K562 (cell line): ENCODE data around the gene ATP6V0A4. TPM values are rescaled to one million over a fixed set of nuclear protein-coding genes. Genes with fewer than 3 reads are reported as not detected.

Experiments used
- CXXC5 ChIP-seq: fragments of 250-450 bp; sonication (Bioruptor Pico); IDR thresholded peaks from 2 replicates; pipeline ENCODE4 v1.8.0; 2022; ENCODE audit warnings: inconsistent platforms, mild to moderate bottlenecking, moderate library complexity
- FOXJ2 ChIP-seq: fragments of 200-800 bp; sonication (Bioruptor generic); IDR thresholded peaks from 2 replicates; pipeline ENCODE4 v1.6.1; 2016; ENCODE audit warnings: missing genetic modification characterization, missing compliant biosample characterization
- FOXK2 ChIP-seq, 2 experiments: fragments of 450-650 bp; IDR thresholded peaks in 1 of 2; conservative IDR thresholded peaks in 1 of 2; 2 replicates each; pipeline ENCODE4 v1.6.1; 2016; ENCODE audit warnings: low read depth in 2 of 2, mild to moderate bottlenecking in 1 of 2
- MAZ ChIP-seq, 2 experiments: fragments of 450-650 bp in 1 of 2; sonication (generic) in 1 of 2; formaldehyde crosslinking; IDR thresholded peaks in 1 of 2; conservative IDR thresholded peaks in 1 of 2; 2 replicates each; pipeline versions ENCODE4 v1.4.0 to v1.5.0; 2020; ENCODE audit warnings: mild to moderate bottlenecking in 1 of 2, missing genetic modification reagents in 1 of 2
- NFE2 ChIP-seq: IDR thresholded peaks from 2 replicates; pipeline ENCODE4 v1.6.1; 2014; ENCODE audit warnings: antibody characterized with exemption, low read depth
- SUPT5H ChIP-seq: fragments of 450-650 bp; IDR thresholded peaks from 2 replicates; pipeline ENCODE4 v1.6.1; 2016
- ZBTB7A ChIP-seq: IDR thresholded peaks from 2 replicates; pipeline ENCODE4 v1.6.1; 2011; ENCODE audit warnings: low read depth, mild to moderate bottlenecking, low read length, moderate library complexity, borderline replicate concordance; ENCODE audit not compliant: control insufficient read depth
- ZNF668 ChIP-seq: fragments of 250-450 bp; sonication (Bioruptor Pico); IDR thresholded peaks from 2 replicates; pipeline ENCODE4 v1.8.0; 2022; ENCODE audit warnings: mild to moderate bottlenecking, inconsistent platforms
- polyA plus RNA-seq, 8 experiments: library from polyadenylated mRNA; depleted of rRNA in 4 of 8; stranded (reverse) in 5 of 8; unstranded in 3 of 8; fragments of >200 nt; fragmentation: Nextera tagmentation in 2 of 8; fragmentation: Illumina TruSeq in 1 of 8; extraction: Ambion mirVana in 2 of 8; extraction: Trizol in 1 of 8; gene quantifications; 2 replicates each; pipeline versions ENCODE4 v1.2.1 to v1.2.3, GENCODE V29; 2011 to 2014; ENCODE audit warnings: inconsistent platforms in 1 of 8, missing spikeins in 1 of 8
- total RNA-seq, 7 experiments: library from RNA; depleted of rRNA in 6 of 7; stranded (reverse); fragments of >200 nt in 6 of 7; fragmentation: Illumina TruSeq in 2 of 7; extraction: Trizol in 2 of 7; gene quantifications; 2 replicates each; pipeline versions ENCODE4 v1.2.1 to v1.2.3, GENCODE V29; 2011 to 2021; ENCODE audit warnings: low replicate concordance in 1 of 7
- TF ChIP-seq, protein P1 (sequence below): fragments of 450-650 bp; formaldehyde crosslinking; IDR thresholded peaks from 2 replicates; pipeline ENCODE4 v1.4.0; 2022; ENCODE audit warnings: missing genetic modification characterization
- TF ChIP-seq, protein P2 (sequence below), 3 experiments: IDR thresholded peaks in 2 of 3; conservative IDR thresholded peaks in 1 of 3; 2 replicates each; pipeline ENCODE4 v1.5.1; 2011 to 2012; ENCODE audit warnings: low read length in 3 of 3, mild to moderate bottlenecking in 3 of 3, control low read depth in 2 of 3, improper control_type of control experiment in 1 of 3, inconsistent platforms in 1 of 3, low read depth in 1 of 3, mixed read lengths in 1 of 3, moderate library complexity in 1 of 3; ENCODE audit not compliant: insufficient read depth in 2 of 3
- TF ChIP-seq, protein P3 (sequence below): fragments of 250-450 bp; sonication (Bioruptor Pico); IDR thresholded peaks from 2 replicates; pipeline ENCODE4 v1.4.0; 2020
- TF ChIP-seq, protein P4 (sequence below): fragments of 250-450 bp; sonication (Bioruptor Pico); IDR thresholded peaks from 2 replicates; pipeline ENCODE4 v1.5.0; 2021; ENCODE audit warnings: mild to moderate bottlenecking, moderate library complexity

ATP6V0A4 gene
- total and polyA plus RNA-seq, 9 of the 15 experiments (the other 6 are each of a cell fraction or from before 2014, with no cell fraction given): 0.03 TPM; not detected in 8

DNA sequence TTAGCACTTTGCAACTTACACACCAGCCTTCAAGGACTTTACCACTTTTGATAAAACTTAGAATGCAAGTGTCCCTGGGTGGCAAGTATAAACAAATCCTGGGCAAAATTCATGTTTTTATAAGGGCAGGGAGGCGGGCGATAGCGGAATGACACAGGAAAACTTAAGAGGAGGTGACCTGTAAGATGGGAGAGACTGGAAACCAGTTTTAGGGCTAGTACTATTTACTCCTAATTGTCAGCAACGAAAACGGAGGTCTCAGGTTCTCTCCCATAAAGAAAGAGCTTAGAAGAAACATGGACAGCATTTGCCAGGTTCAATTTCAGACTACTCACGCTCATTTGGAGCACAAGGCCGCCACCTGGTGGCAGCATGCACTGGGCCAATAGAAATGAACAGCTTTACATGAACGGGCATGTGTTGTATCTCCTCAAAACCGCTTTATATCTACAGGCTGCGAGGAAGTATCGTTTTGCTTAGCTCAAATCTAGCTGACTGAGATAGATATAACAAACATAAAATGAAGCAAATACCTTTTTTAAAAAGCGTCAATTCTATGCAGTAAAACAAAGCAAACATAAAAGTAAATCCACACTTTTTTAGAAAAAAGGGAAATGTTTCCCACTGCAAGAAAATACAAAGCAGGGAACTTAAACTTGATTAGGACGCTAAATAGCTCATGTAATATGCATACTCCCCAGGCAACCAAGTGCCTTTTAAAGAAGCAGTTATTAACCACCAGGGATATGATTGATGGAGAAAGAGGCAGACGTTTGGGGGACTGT lies 59.3 kb downstream of the ATP6V0A4 start (continued):
- no peak for TF ChIP-seq ZNF668 (CRISPR knock-in tag)
- TF ChIP-seq FOXJ2: no peak
- no peak for TF ChIP-seq ZBTB7A
- TF ChIP-seq, protein P1, sequence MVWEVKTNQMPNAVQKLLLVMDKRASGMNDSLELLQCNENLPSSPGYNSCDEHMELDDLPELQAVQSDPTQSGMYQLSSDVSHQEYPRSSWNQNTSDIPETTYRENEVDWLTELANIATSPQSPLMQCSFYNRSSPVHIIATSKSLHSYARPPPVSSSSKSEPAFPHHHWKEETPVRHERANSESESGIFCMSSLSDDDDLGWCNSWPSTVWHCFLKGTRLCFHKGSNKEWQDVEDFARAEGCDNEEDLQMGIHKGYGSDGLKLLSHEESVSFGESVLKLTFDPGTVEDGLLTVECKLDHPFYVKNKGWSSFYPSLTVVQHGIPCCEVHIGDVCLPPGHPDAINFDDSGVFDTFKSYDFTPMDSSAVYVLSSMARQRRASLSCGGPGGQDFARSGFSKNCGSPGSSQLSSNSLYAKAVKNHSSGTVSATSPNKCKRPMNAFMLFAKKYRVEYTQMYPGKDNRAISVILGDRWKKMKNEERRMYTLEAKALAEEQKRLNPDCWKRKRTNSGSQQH (CRISPR knock-in tag): no peak
- TF ChIP-seq, protein P2, sequence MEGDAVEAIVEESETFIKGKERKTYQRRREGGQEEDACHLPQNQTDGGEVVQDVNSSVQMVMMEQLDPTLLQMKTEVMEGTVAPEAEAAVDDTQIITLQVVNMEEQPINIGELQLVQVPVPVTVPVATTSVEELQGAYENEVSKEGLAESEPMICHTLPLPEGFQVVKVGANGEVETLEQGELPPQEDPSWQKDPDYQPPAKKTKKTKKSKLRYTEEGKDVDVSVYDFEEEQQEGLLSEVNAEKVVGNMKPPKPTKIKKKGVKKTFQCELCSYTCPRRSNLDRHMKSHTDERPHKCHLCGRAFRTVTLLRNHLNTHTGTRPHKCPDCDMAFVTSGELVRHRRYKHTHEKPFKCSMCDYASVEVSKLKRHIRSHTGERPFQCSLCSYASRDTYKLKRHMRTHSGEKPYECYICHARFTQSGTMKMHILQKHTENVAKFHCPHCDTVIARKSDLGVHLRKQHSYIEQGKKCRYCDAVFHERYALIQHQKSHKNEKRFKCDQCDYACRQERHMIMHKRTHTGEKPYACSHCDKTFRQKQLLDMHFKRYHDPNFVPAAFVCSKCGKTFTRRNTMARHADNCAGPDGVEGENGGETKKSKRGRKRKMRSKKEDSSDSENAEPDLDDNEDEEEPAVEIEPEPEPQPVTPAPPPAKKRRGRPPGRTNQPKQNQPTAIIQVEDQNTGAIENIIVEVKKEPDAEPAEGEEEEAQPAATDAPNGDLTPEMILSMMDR (IDR thresholded peaks at IDR 0.05 in 2 of 3, conservative IDR thresholded peaks at IDR 0.05 in 1 of 3; ENCODE audit: insufficient read depth in 2 of 3, low read depth in 1 of 3, low read length in 3 of 3): peak; percentile 85 to 97 (median 97)
- no peak for TF ChIP-seq SUPT5H
- TF ChIP-seq, protein P3, sequence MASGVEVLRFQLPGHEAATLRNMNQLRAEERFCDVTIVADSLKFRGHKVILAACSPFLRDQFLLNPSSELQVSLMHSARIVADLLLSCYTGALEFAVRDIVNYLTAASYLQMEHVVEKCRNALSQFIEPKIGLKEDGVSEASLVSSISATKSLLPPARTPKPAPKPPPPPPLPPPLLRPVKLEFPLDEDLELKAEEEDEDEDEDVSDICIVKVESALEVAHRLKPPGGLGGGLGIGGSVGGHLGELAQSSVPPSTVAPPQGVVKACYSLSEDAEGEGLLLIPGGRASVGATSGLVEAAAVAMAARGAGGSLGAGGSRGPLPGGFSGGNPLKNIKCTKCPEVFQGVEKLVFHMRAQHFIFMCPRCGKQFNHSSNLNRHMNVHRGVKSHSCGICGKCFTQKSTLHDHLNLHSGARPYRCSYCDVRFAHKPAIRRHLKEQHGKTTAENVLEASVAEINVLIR (CRISPR knock-in tag): no peak
- TF ChIP-seq FOXK2 (conservative IDR thresholded peaks at IDR 0.05 in 1 of 2, IDR thresholded peaks at IDR 0.05 in 1 of 2; ENCODE audit: low read depth in 2 of 2): peak in 1 of 2 experiments; percentile 26; a peak in 1 of 4 replicates
- peak; percentile 46 for TF ChIP-seq NFE2
- 0 out of 2 replicates have a peak, but pooled peaks have one; percentile 17 for TF ChIP-seq CXXC5 (CRISPR knock-in tag)
- TF ChIP-seq, protein P4, sequence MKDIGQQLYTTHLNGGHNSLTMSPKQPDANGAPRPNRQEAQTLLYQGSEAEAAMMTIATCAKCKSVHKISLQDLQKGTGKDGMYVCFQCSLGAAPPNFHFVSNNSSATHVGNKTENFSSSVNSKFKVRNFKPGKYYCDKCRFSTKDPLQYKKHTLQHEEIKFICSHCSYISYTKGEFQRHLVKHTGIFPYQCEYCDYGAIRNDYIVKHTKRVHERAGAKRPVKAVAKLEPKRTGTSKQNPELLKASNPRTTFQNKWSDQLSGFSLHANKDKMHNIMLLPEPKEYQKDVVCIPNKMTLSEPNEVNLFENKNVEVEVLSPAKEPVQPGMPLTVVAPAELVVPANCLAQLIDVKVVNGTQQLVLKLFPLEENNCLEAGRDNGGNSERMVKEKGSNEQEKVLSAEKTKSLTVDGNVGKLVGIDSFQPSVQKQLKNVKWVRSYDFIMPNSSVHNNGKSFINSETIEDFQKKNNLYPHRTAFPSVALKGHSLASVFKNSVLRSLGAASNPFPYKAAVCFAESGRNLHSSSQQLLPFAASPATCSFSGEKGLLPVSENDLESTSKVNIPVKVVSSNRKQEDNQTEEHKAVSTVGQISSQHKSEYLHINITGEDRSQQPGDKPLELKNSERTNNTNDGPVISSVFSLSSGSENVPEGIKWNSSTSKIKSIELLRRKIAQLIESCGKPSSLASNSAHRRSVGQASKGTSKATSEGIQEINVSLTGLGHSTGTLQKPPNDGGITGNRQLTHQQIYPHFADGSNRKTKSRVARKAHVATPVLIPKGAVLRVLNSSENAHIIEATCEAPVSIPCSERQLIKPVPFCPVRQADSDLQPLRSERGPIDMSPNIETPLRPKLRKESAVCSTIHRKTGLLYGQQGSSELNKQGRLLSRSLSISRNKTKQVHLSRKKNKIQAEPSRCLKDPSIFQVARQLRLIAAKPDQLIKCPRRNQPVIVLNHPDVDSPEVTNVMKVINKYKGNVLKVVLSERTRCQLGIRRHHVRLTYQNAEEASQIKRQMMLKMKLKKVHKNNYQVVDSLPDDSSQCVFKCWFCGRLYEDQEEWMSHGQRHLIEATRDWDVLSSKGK (CRISPR knock-in tag): no peak
- peak in 1 of 2 experiments; percentile 10; a peak in 1 of 4 replicates for TF ChIP-seq MAZ (CRISPR knock-in tag; conservative IDR thresholded peaks at IDR 0.05 in 1 of 2, IDR thresholded peaks at IDR 0.05 in 1 of 2)
